A549 (cell line): ENCODE results near the gene HECTD3. TPM values are rescaled to one million over a fixed set of nuclear protein-coding genes. Genes with fewer than 3 reads are reported as not detected.
A peak's percentile ranks its signal among the peaks of the same experiment; 100 is the strongest.

Experiments used
- ATAC-seq, 2 experiments: fragments of 200-7000 bp in 1 of 2; fragments of >200 bp in 1 of 2; cut with Nextera tagmentation in 1 of 2; cut with Tn5 transposase in 1 of 2; 3 replicates each; pipeline versions ENCODE4 v1.8.0 to v1.9.1; 2018 to 2020; ENCODE audit warnings: mild to moderate bottlenecking in 1 of 2, moderate library complexity in 1 of 2
- CTCF ChIA-PET: fragments of 300-600 bp; sonication (Branson Sonifier 250); formaldehyde crosslinking; extraction: SDS; loops from one replicate; lab custom pipeline; 2021; ENCODE audit warnings: antibody characterized with exemption, inconsistent platforms; lab: Yijun Ruan, JAX
- POLR2A ChIA-PET: fragments of 350-600 bp; formaldehyde crosslinking; extraction: SDS; loops from one replicate; lab custom pipeline; 2021; ENCODE audit warnings: antibody characterized with exemption, inconsistent platforms; lab: Yijun Ruan, JAX
- DNase-seq, 2 experiments: peaks; one replicate each; pipeline versions ENCODE4 v3.0.0 to v3.0.0-alpha.2; 2011 to 2016; ENCODE audit warnings: low read depth in 1 of 2, low spot score in 1 of 2
- FAIRE-seq: peaks from 2 replicates; lab custom pipeline; 2011; peaks lifted over from hg19 to GRCh38; lab: Jason Lieb, UNC
- H3K27ac ChIP-seq, 2 experiments: fragments of >200 bp; sonication (Bioruptor Twin); formaldehyde crosslinking; 3 replicates each; pipeline ENCODE4 v1.5.1; 2016 to 2017
- H3K4me1 ChIP-seq: fragments of >200 bp; sonication (Bioruptor Twin); formaldehyde crosslinking; 3 replicates; pipeline ENCODE4 v1.6.1; 2016
- H3K4me2 ChIP-seq: fragments of >200 bp; sonication (Bioruptor Twin); formaldehyde crosslinking; 3 replicates; pipeline ENCODE4 v1.6.1; 2016
- H3K4me3 ChIP-seq: fragments of >200 bp; sonication (Bioruptor Twin); formaldehyde crosslinking; 3 replicates; pipeline ENCODE4 v1.5.1; 2016
- H3K9me3 ChIP-seq: fragments of >200 bp; sonication (Bioruptor Twin); formaldehyde crosslinking; 3 replicates; pipeline ENCODE4 v1.6.1; 2016
- BHLHE40 ChIP-seq: IDR thresholded peaks from 2 replicates; pipeline ENCODE4 v1.6.1; 2012; ENCODE audit warnings: low read depth, low read length, inconsistent platforms
- CBX8 ChIP-seq: fragments of 200-600 bp; sonication (generic); IDR thresholded peaks from 2 replicates; pipeline ENCODE4 v1.6.1; 2016
- CEBPB ChIP-seq, 2 experiments: fragments of >200 bp in 1 of 2; sonication (Bioruptor Twin) in 1 of 2; formaldehyde crosslinking in 1 of 2; IDR thresholded peaks; 2 replicates each; pipeline ENCODE4 v1.6.1; 2012 to 2016
- CHD4 ChIP-seq: fragments of 200-600 bp; sonication (generic); IDR thresholded peaks from 2 replicates; pipeline ENCODE4 v1.6.1; 2016; ENCODE audit warnings: antibody characterized with exemption, mild to moderate bottlenecking, borderline replicate concordance
- EHMT2 ChIP-seq: fragments of 200-600 bp; sonication (generic); IDR thresholded peaks from 2 replicates; pipeline ENCODE4 v1.6.1; 2016; ENCODE audit warnings: antibody characterized with exemption, low read depth, mild to moderate bottlenecking, moderate library complexity
- ESRRA ChIP-seq: fragments of 150-350 bp; IDR thresholded peaks from 2 replicates; pipeline ENCODE4 v1.6.1; 2014; ENCODE audit warnings: mild to moderate bottlenecking, low read length, borderline replicate concordance
- FOSB ChIP-seq: fragments of 250-450 bp; sonication (Bioruptor Pico); IDR thresholded peaks from 2 replicates; pipeline ENCODE4 v1.5.0; 2020; ENCODE audit warnings: mild to moderate bottlenecking, moderate library complexity
- GATA3 ChIP-seq: IDR thresholded peaks from 2 replicates; pipeline ENCODE4 v1.6.1; 2012; ENCODE audit warnings: borderline replicate concordance
- HEYL ChIP-seq: fragments of 250-450 bp; sonication (Bioruptor Pico); IDR thresholded peaks from 2 replicates; pipeline ENCODE4 v1.8.0; 2021; ENCODE audit warnings: mild to moderate bottlenecking, moderate library complexity
- HOXA7 ChIP-seq: fragments of 250-450 bp; sonication (Bioruptor Pico); IDR thresholded peaks from 2 replicates; pipeline ENCODE4 v1.5.0; 2020; ENCODE audit warnings: mild to moderate bottlenecking, moderate library complexity
- HOXB13 ChIP-seq: fragments of 250-450 bp; sonication (Bioruptor Pico); IDR thresholded peaks from 2 replicates; pipeline ENCODE4 v1.5.0; 2020; ENCODE audit warnings: low read depth, mild to moderate bottlenecking, moderate library complexity
- HOXB5 ChIP-seq: fragments of 250-450 bp; sonication (Bioruptor Pico); IDR thresholded peaks from 2 replicates; pipeline ENCODE4 v1.5.0; 2020; ENCODE audit warnings: mild to moderate bottlenecking, moderate library complexity
- JUN ChIP-seq, 2 experiments: fragments of >200 bp; sonication (Bioruptor Twin); formaldehyde crosslinking; IDR thresholded peaks; 2 replicates in 1 of 2; 3 replicates in 1 of 2; pipeline ENCODE4 v1.6.1; 2016 to 2017
- JUNB ChIP-seq: fragments of >200 bp; sonication (Bioruptor Twin); formaldehyde crosslinking; IDR thresholded peaks from 2 replicates; pipeline ENCODE4 v1.6.1; 2016
- MYC ChIP-seq: IDR thresholded peaks from 2 replicates; pipeline ENCODE4 v1.6.1; 2012; ENCODE audit warnings: mild to moderate bottlenecking, inconsistent platforms, low read length, improper control_type of control experiment, borderline replicate concordance
- NFE2L2 ChIP-seq: fragments of 150-350 bp; conservative IDR thresholded peaks from 2 replicates; pipeline ENCODE4 v1.6.1; 2014; ENCODE audit warnings: low read length
- NPAS2 ChIP-seq: fragments of 250-450 bp; sonication (Bioruptor Pico); IDR thresholded peaks from 2 replicates; pipeline ENCODE4 v1.8.0; 2022; ENCODE audit warnings: mild to moderate bottlenecking, moderate library complexity, borderline replicate concordance
- PHF8 ChIP-seq: fragments of 200-600 bp; sonication (generic); IDR thresholded peaks from 2 replicates; pipeline ENCODE4 v1.6.1; 2016; ENCODE audit warnings: low read depth, mild to moderate bottlenecking, antibody characterized with exemption, moderate library complexity, borderline replicate concordance
- POLR2A ChIP-seq: IDR thresholded peaks from 2 replicates; pipeline ENCODE4 v1.6.1; 2012; ENCODE audit warnings: mild to moderate bottlenecking, low read length
- POLR2AphosphoS2 ChIP-seq: conservative IDR thresholded peaks from 2 replicates; pipeline ENCODE4 v1.6.1; 2012; ENCODE audit warnings: low read length, improper control_type of control experiment, inconsistent platforms
- RFX5 ChIP-seq: fragments of 450-650 bp; IDR thresholded peaks from 2 replicates; pipeline ENCODE4 v1.7.1; 2014; ENCODE audit warnings: antibody characterized with exemption, mild to moderate bottlenecking, moderate library complexity
- SREBF2 ChIP-seq: fragments of 450-650 bp; IDR thresholded peaks from 2 replicates; pipeline ENCODE4 v1.6.1; 2014; ENCODE audit warnings: mild to moderate bottlenecking, moderate library complexity
- TFCP2L1 ChIP-seq: fragments of 250-450 bp; sonication (Bioruptor Pico); IDR thresholded peaks from 2 replicates; pipeline ENCODE4 v1.5.0; 2021; ENCODE audit warnings: mild to moderate bottlenecking
- ZFP36 ChIP-seq: fragments of 450-650 bp; IDR thresholded peaks from 2 replicates; pipeline ENCODE4 v1.6.1; 2014; ENCODE audit warnings: borderline replicate concordance; ENCODE audit not compliant: partially characterized antibody
- ZSCAN20 ChIP-seq: fragments of 250-450 bp; sonication (Bioruptor Pico); IDR thresholded peaks from 2 replicates; pipeline ENCODE4 v1.8.0; 2022; ENCODE audit warnings: mild to moderate bottlenecking, moderate library complexity
- WGBS: methylation state at CpG from one replicate; pipeline ENCODE4 v1.1.6; 2017; ENCODE audit errors: missing lambda C conversion rate; 5-methylcytosine and 5-hydroxymethylcytosine counted together
- polyA plus RNA-seq, 4 experiments: library from polyadenylated mRNA; depleted of rRNA in 3 of 4; stranded (reverse); fragments of >200 nt; fragmentation: RNase III in 1 of 4; extraction: RNeasy Plus Mini Kit Qiagen cat#74134 plus additional on column Dnase treatment in 1 of 4; gene quantifications; 2 replicates in 3 of 4; 3 replicates in 1 of 4; pipeline ENCODE4 v1.2.3, GENCODE V29; 2011 to 2017
- TF ChIP-seq, protein P1 (sequence below): IDR thresholded peaks from 2 replicates; pipeline ENCODE4 v1.6.1; 2012
- TF ChIP-seq, protein P2 (sequence below): fragments of 450-650 bp; IDR thresholded peaks from 2 replicates; pipeline ENCODE4 v1.6.1; 2014; ENCODE audit warnings: antibody characterized with exemption
- TF ChIP-seq, protein P3 (sequence below): fragments of 200-600 bp; sonication (generic); IDR thresholded peaks from 2 replicates; pipeline ENCODE4 v1.6.1; 2016; ENCODE audit warnings: antibody characterized with exemption, mild to moderate bottlenecking, moderate library complexity
- TF ChIP-seq, protein P4 (sequence below): fragments of 250-450 bp; sonication (Bioruptor Pico); IDR thresholded peaks from 2 replicates; pipeline ENCODE4 v1.5.0; 2020; ENCODE audit warnings: low read depth, mild to moderate bottlenecking, moderate library complexity

HECTD3 gene
- polyA plus RNA-seq, 2 of the 4 experiments (the other 2 are of a cell fraction): 19.6 to 24.2 TPM

DNA sequence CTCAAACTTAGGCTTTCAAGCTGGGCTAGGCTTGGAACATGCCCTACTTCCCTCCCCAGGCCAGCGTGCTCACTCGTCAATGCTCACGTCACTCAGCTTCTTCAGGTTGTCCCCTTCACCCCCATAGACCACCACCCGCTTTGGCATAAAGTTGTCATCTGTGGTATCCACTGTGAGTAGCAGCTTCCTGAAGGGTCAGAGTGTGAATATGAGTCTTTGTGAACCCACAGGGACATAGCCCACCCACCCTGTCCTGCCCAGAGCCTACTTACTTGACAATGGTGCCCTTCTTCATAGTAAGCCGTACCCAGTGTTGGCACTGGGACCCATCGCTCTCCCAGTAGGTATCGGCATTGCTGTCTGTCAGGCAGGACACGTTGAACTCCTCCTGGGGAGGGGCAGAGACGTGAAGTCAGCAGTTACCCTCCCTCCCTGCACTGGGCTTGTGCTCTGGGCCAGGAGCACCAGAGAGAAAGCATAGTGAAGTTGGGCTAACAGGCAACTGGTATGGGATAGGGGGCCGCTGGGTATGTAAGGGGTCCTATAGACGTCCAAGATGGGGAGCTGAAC is 1.7 kb downstream of the HECTD3 start:
- 90% methylated on average over 7 of the region's 11 CpGs for WGBS

DNA sequence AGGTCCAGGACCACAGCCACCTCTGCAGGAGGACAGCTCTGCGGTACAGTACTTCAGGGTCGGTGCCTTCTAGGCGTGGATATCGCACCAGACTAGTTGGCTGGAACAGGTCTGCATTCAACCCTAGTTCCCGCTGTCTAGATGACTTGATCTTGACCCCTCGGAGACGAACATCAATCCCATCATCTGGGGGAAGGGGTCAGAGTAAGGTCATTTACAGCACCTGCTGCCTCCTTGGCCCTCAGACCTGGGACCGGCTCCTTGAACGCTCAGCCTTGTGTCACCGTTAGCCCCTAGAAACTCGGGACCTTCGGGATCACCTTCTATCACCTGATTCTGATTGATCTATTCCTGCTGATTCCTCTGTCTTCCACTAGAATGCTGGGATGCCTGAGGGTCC is 2.6 kb downstream of the HECTD3 start:
- FAIRE-seq: no peak
- 96% methylated on average over 11 of the region's 12 CpGs for WGBS
- ChIA-PET POLR2A (no interaction called here), CTCF (interaction anchor here (0.9 to 20.8 kb wide), 3 partner anchors 10 to 291 kb away, joined by 3 to 488 read pairs (median 3); no protein-coding TSS in a partner anchor)
- H3K27ac ChIP-seq: no peak overlapping the region
- no peaks in the 10 kb centered on the region for H3K9me3 ChIP-seq
- no peak for DNase-seq
- ATAC-seq: no peak
- no peak overlapping the region for H3K4me3 ChIP-seq
- peaks cover 8% of the 10 kb centered on the region; the same call in 2 of the 3 replicates for H3K4me1 ChIP-seq
- TF ChIP-seq JUNB (no peak), RFX5 (no peak), POLR2AphosphoS2 (no peak), POLR2A (no peak), GATA3 (no peak), HEYL (CRISPR knock-in tag) (no peak), PHF8 (no peak), EHMT2 (no peak), TFCP2L1 (CRISPR knock-in tag) (no peak), BHLHE40 (no peak), MYC (no peak), HOXB5 (CRISPR knock-in tag) (no peak), CBX8 (no peak), FOSB (CRISPR knock-in tag) (no peak), ZFP36 (no peak), SREBF2 (no peak), HOXA7 (CRISPR knock-in tag) (no peak), JUN (IDR thresholded peaks at IDR 0.05) (no peak), ZSCAN20 (no peak)
- TF ChIP-seq, protein P1, sequence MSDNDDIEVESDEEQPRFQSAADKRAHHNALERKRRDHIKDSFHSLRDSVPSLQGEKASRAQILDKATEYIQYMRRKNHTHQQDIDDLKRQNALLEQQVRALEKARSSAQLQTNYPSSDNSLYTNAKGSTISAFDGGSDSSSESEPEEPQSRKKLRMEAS: no peak
- no peak overlapping the region for H3K4me2 ChIP-seq

More for the DNA sequence above, 1.7 kb downstream of the HECTD3 start:
- FAIRE-seq (no peak), DNase-seq (no peak), ATAC-seq (no peak)
- ChIA-PET POLR2A (no interaction called here), CTCF (interaction anchor here (0.9 to 20.8 kb wide), 4 partner anchors 9 to 290 kb away, joined by 3 to 488 read pairs (median 7); no protein-coding TSS in a partner anchor)
- no peaks in the 10 kb centered on the region for H3K9me3 ChIP-seq
- H3K4me1 ChIP-seq: peaks cover 8% of the 10 kb centered on the region; the same call in 2 of the 3 replicates
- no peak overlapping the region for H3K27ac ChIP-seq
- H3K4me2 ChIP-seq: peak overlapping the region; percentile 90
- no peak overlapping the region for H3K4me3 ChIP-seq
- TF ChIP-seq TFCP2L1 (CRISPR knock-in tag) (no peak), HOXB5 (CRISPR knock-in tag) (no peak), CEBPB (IDR thresholded peaks at IDR 0.05) (no peak), NPAS2 (no peak), ESRRA (no peak), CHD4 (no peak), POLR2A (no peak), HOXB13 (CRISPR knock-in tag) (no peak), NFE2L2 (no peak)
- TF ChIP-seq, protein P2, sequence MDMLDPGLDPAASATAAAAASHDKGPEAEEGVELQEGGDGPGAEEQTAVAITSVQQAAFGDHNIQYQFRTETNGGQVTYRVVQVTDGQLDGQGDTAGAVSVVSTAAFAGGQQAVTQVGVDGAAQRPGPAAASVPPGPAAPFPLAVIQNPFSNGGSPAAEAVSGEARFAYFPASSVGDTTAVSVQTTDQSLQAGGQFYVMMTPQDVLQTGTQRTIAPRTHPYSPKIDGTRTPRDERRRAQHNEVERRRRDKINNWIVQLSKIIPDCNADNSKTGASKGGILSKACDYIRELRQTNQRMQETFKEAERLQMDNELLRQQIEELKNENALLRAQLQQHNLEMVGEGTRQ: no peak
- TF ChIP-seq, protein P1: no peak
- TF ChIP-seq, protein P3, sequence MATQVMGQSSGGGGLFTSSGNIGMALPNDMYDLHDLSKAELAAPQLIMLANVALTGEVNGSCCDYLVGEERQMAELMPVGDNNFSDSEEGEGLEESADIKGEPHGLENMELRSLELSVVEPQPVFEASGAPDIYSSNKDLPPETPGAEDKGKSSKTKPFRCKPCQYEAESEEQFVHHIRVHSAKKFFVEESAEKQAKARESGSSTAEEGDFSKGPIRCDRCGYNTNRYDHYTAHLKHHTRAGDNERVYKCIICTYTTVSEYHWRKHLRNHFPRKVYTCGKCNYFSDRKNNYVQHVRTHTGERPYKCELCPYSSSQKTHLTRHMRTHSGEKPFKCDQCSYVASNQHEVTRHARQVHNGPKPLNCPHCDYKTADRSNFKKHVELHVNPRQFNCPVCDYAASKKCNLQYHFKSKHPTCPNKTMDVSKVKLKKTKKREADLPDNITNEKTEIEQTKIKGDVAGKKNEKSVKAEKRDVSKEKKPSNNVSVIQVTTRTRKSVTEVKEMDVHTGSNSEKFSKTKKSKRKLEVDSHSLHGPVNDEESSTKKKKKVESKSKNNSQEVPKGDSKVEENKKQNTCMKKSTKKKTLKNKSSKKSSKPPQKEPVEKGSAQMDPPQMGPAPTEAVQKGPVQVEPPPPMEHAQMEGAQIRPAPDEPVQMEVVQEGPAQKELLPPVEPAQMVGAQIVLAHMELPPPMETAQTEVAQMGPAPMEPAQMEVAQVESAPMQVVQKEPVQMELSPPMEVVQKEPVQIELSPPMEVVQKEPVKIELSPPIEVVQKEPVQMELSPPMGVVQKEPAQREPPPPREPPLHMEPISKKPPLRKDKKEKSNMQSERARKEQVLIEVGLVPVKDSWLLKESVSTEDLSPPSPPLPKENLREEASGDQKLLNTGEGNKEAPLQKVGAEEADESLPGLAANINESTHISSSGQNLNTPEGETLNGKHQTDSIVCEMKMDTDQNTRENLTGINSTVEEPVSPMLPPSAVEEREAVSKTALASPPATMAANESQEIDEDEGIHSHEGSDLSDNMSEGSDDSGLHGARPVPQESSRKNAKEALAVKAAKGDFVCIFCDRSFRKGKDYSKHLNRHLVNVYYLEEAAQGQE: no peak
- TF ChIP-seq, protein P4, sequence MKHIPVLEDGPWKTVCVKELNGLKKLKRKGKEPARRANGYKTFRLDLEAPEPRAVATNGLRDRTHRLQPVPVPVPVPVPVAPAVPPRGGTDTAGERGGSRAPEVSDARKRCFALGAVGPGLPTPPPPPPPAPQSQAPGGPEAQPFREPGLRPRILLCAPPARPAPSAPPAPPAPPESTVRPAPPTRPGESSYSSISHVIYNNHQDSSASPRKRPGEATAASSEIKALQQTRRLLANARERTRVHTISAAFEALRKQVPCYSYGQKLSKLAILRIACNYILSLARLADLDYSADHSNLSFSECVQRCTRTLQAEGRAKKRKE (CRISPR knock-in tag): no peak
